Right lobe of liver (tissue), 6 donors: ENCODE results near the gene RERE. TPM values are rescaled to one million over a fixed set of nuclear protein-coding genes. Genes with fewer than 3 reads are reported as not detected.

ENCODE experiments used
- ATAC-seq, 4 donors: fragments of 200-7000 bp; cut with Tn5 transposase; one replicate each; pipeline ENCODE4 v1.9.1; 2020; ENCODE audit warnings: mild to moderate bottlenecking in 4 of 4, moderate library complexity in 4 of 4
- DNase-seq, 3 donors: peaks; one replicate each; pipeline ENCODE4 v3.0.0-alpha.2; 2020
- H3K27ac ChIP-seq, 3 donors: fragments of 200-600 bp; one replicate each; pipeline ENCODE4 v1.8.0; 2022
- H3K27me3 ChIP-seq, 2 donors: fragments of 200-600 bp; one replicate each; pipeline ENCODE4 v1.8.0; 2022
- H3K36me3 ChIP-seq, 4 donors: fragments of 200-600 bp; sonication (generic) in 1 of 4; one replicate each; pipeline versions ENCODE4 v1.5.1 to v1.8.0; 2017 to 2022; ENCODE audit warnings: control low read depth in 1 of 4
- H3K4me1 ChIP-seq, 4 donors: fragments of 200-600 bp; sonication (generic) in 1 of 4; one replicate each; pipeline versions ENCODE4 v1.5.1 to v1.8.0; 2017 to 2022; ENCODE audit warnings: control low read depth in 1 of 4
- H3K4me3 ChIP-seq, 3 donors: fragments of 200-600 bp; one replicate each; pipeline ENCODE4 v1.8.0; 2022
- H3K9me3 ChIP-seq, 4 donors: fragments of 200-600 bp; sonication (generic) in 1 of 4; one replicate each; pipeline versions ENCODE4 v1.5.1 to v1.8.0; 2017 to 2022; ENCODE audit warnings: control low read depth in 1 of 4
- CTCF ChIP-seq, 4 donors: fragments of 200-600 bp in 3 of 4; fragments of 450-650 bp in 1 of 4; IDR thresholded peaks; one replicate each; pipeline versions ENCODE4 v1.5.1 to v1.8.0; 2016 to 2022; ENCODE audit warnings: antibody characterized with exemption in 4 of 4, mild to moderate bottlenecking in 2 of 4
- POLR2A ChIP-seq: fragments of 450-650 bp; IDR thresholded peaks from one replicate; pipeline ENCODE4 v1.6.1; 2017; ENCODE audit warnings: antibody characterized with exemption, mild to moderate bottlenecking
- WGBS: methylation state at CpG from one replicate; pipeline ENCODE4 v1.1.6; 2018; ENCODE audit warnings: low coverage, low lambda C conversion rate; ENCODE audit not compliant: insufficient coverage; ENCODE audit errors: missing lambda C conversion rate; 5-methylcytosine and 5-hydroxymethylcytosine counted together
- intact Hi-C, 2 donors: fragments of 100-400 bp; cut with DNase I; formaldehyde crosslinking; loops; one replicate each; pipeline versions ENCODE4 v1.11.2 to v1.14.1; 2022
- total RNA-seq, 6 experiments: library from RNA; depleted of rRNA in 2 of 6; stranded (reverse); fragments of >200 nt in 2 of 6; fragmentation: NEBNext Ultra II Directional in 3 of 6; extraction: Animal tissue kit (Norgen Biotek cat#: 25700) in 3 of 6; gene quantifications; one replicate each; pipeline versions ENCODE4 v1.1.0 to v1.2.4, GENCODE V29; 2016 to 2023
- donor health status: DM: no; HTN: yes; CAD: no.
- donor health status: DM: no; HTN: no; CAD: no.
- donor health status: DM: no; HTN: no; CAD: no.
- donor health status: DM: no; HTN: yes; CAD: no.
- donor health status: DM: no; HTN: yes; CAD: no.

The RERE gene
- total RNA-seq, 6 experiments from 2014 or later, result 17.5 to 38.4 (median 25.0) TPM

GRCh38 chr1:8704866-8705506 lies 112.5 kb downstream of the RERE start:
- Histone ChIP-seq H3K9me3 (no peaks in the 10 kb centered on the region), H3K4me3 (no peak overlapping the region), H3K27ac (no peak overlapping the region), H3K27me3 (no peaks in the 10 kb centered on the region), H3K36me3 (no peaks in the 10 kb centered on the region), H3K4me1 (peaks cover 0 to 14% (median 3%) of the 10 kb centered on the region in 4 donors)
- WGBS, result 65% methylated on average over 2 of the region's 2 CpGs
- intact Hi-C loops, result no loop called here
- TF ChIP-seq POLR2A (no peak), CTCF (IDR thresholded peaks at IDR 0.05) (no peak)
- DNase-seq (no peak), ATAC-seq (no peak)

- Histone ChIP-seq H3K36me3 (no peaks in the 10 kb centered on the region), H3K9me3 (no peaks in the 10 kb centered on the region), H3K4me1 (peaks cover 0 to 14% (median 3%) of the 10 kb centered on the region in 4 donors), H3K4me3 (peak overlapping the region; percentile 60 to 65 (median 63)), H3K27ac (peak overlapping the region; percentile 76 to 84 (median 80)), H3K27me3 (no peaks in the 10 kb centered on the region)
- peak; percentile 89 for TF ChIP-seq POLR2A
- peak; percentile 14 to 39 (median 28) for TF ChIP-seq CTCF (IDR thresholded peaks at IDR 0.05)
- intact Hi-C loops, result no loop called here
- ATAC-seq (peak; percentile 90 to 96 (median 94)), DNase-seq (peak; percentile 94 to 96 (median 96))
- WGBS, result under 1% methylated on average over 23 of the region's 88 CpGs
Measured at GRCh38 chr1:8702850-8703810, 114.3 kb downstream of the RERE start.

GRCh38 chr1:8702472-8702849 lies 115.0 kb downstream of the RERE start:
- Histone ChIP-seq H3K36me3 (no peaks in the 10 kb centered on the region), H3K27me3 (no peaks in the 10 kb centered on the region), H3K9me3 (no peaks in the 10 kb centered on the region), H3K4me3 (peak overlapping the region; percentile 60 to 65 (median 63)), H3K27ac (peak overlapping the region; percentile 76 to 84 (median 80)), H3K4me1 (peaks cover 0 to 14% (median 3%) of the 10 kb centered on the region in 4 donors)
- no peak for DNase-seq
- no peak for ATAC-seq
- TF ChIP-seq POLR2A (no peak), CTCF (IDR thresholded peaks at IDR 0.05) (no peak)
- WGBS, result 0% methylated on average over 7 of the region's 7 CpGs
- intact Hi-C loops, result no loop called here

GRCh38 chr1:8701794-8702471 lies 115.5 kb downstream of the RERE start:
- DNase-seq (peak in 1 of 3 donors; percentile 30), ATAC-seq (peak; percentile 3 to 20 (median 12))
- 4% methylated on average over 7 of the region's 7 CpGs for WGBS
- Histone ChIP-seq H3K27ac (peak overlapping the region; percentile 76 to 84 (median 80)), H3K36me3 (no peaks in the 10 kb centered on the region), H3K27me3 (no peaks in the 10 kb centered on the region), H3K4me3 (peak overlapping the region; percentile 60 to 65 (median 63)), H3K4me1 (peaks cover 0 to 14% (median 3%) of the 10 kb centered on the region in 4 donors), H3K9me3 (no peaks in the 10 kb centered on the region)
- intact Hi-C loops, result no loop called here
- TF ChIP-seq CTCF (IDR thresholded peaks at IDR 0.05) (no peak), POLR2A (no peak)
